GM12878 (cell line): ENCODE measurements around the gene PSORS1C1. TPM values are rescaled to one million over a fixed set of nuclear protein-coding genes. Genes with fewer than 3 reads are reported as not detected.

ENCODE experiments used
- ATAC-seq: fragments of 200-7000 bp; cut with Tn5 transposase; 3 replicates; pipeline ENCODE4 v1.9.1; 2020; ENCODE audit warnings: mild to moderate bottlenecking, moderate library complexity
- Bru-seq: library from RNA; stranded (reverse); fragments of 400-500 nt; gene quantifications from one replicate; lab custom pipeline; 2021; lab: Mats Ljungman, UMichigan
- BruChase-seq, 2 experiments: library from RNA; stranded (reverse); fragments of 400-500 nt; gene quantifications; one replicate each; lab custom pipeline; 2021; lab: Mats Ljungman, UMichigan
- BruUV-seq: library from RNA; stranded (reverse); fragments of 400-500 nt; replicated peaks from 2 replicates; lab custom pipeline; 2021; lab: Mats Ljungman, UMichigan
- CTCF ChIA-PET: fragments of 300-600 bp; sonication (Branson Sonifier 250); formaldehyde crosslinking; extraction: SDS; loops from one replicate; lab custom pipeline; 2021; ENCODE audit warnings: inconsistent platforms; lab: Yijun Ruan, JAX
- POLR2A ChIA-PET: fragments of 350-600 bp; formaldehyde crosslinking; extraction: SDS; loops from one replicate; lab custom pipeline; 2021; ENCODE audit warnings: inconsistent platforms; lab: Charles Lee
- RAD21 ChIA-PET: fragments of 300-600 bp; sonication (Branson Sonifier 250); formaldehyde crosslinking; loops from one replicate; lab custom pipeline; 2023; ENCODE audit warnings: antibody characterized with exemption; ENCODE audit not compliant: unreplicated experiment; lab: Charles Lee
- SMC1A ChIA-PET: fragments of 300-600 bp; sonication (Branson Sonifier 250); formaldehyde crosslinking; loops from one replicate; lab custom pipeline; 2023; ENCODE audit not compliant: unreplicated experiment, uncharacterized antibody; lab: Charles Lee
- DNase-seq: peaks from one replicate; pipeline ENCODE4 v3.0.0-alpha.2; 2011; ENCODE audit warnings: low read depth, low spot score
- FAIRE-seq: peaks from 3 replicates; lab custom pipeline; 2011; peaks lifted over from hg19 to GRCh38; lab: Jason Lieb, UNC
- H2AFZ ChIP-seq: 2 replicates; pipeline ENCODE4 v1.6.0; 2011; ENCODE audit warnings: low read depth, low read length, control low read depth; ENCODE audit not compliant: control insufficient read depth
- H3K27ac ChIP-seq: 2 replicates; pipeline ENCODE4 v1.5.1; 2011; ENCODE audit warnings: control low read depth; ENCODE audit not compliant: control insufficient read depth, insufficient read depth
- H3K27me3 ChIP-seq, 2 experiments: replicated peaks in 1 of 2; 2 replicates each; pipeline versions ENCODE4 v1.6.0 to v1.6.1; 2011; ENCODE audit warnings: low read length in 1 of 2; ENCODE audit not compliant: control insufficient read depth in 2 of 2, insufficient read depth in 2 of 2
- H3K36me3 ChIP-seq, 2 experiments: 2 replicates each; pipeline ENCODE4 v1.5.1; 2011; ENCODE audit warnings: low read length in 1 of 2; ENCODE audit not compliant: control insufficient read depth in 2 of 2, insufficient read depth in 2 of 2
- H3K4me1 ChIP-seq: 2 replicates; pipeline ENCODE4 v1.6.1; 2011; ENCODE audit warnings: mild to moderate bottlenecking, low read length, moderate library complexity, mixed read lengths; ENCODE audit not compliant: control insufficient read depth, insufficient read depth
- H3K4me2 ChIP-seq: 2 replicates; pipeline ENCODE4 v1.6.0; 2011; ENCODE audit warnings: control low read depth; ENCODE audit not compliant: control insufficient read depth, insufficient read depth
- H3K4me3 ChIP-seq: fragments of 200-600 bp; sonication (generic); 2 replicates; pipeline ENCODE4 v1.5.1; 2016
- H3K79me2 ChIP-seq: 2 replicates; pipeline ENCODE4 v1.6.0; 2011; ENCODE audit warnings: low read length; ENCODE audit not compliant: control insufficient read depth, insufficient read depth
- H3K9ac ChIP-seq: 2 replicates; pipeline ENCODE4 v1.8.0; 2011; ENCODE audit warnings: low read length, control low read depth, mixed read lengths; ENCODE audit not compliant: control insufficient read depth, insufficient read depth
- H3K9me3 ChIP-seq: replicated peaks from 3 replicates; pipeline ENCODE4 v1.5.1; 2011; ENCODE audit warnings: mild to moderate bottlenecking, low read length; ENCODE audit not compliant: control insufficient read depth, insufficient read depth
- H4K20me1 ChIP-seq: 2 replicates; pipeline ENCODE4 v1.6.0; 2011; ENCODE audit not compliant: control insufficient read depth, insufficient read depth
- CBFB ChIP-seq: IDR thresholded peaks from 2 replicates; pipeline ENCODE4 v1.6.1; 2016; ENCODE audit warnings: antibody characterized with exemption, low read depth
- CHD2 ChIP-seq: IDR thresholded peaks from 2 replicates; pipeline ENCODE4 v1.6.1; 2011; ENCODE audit warnings: low read depth, low read length, improper control_type of control experiment, borderline replicate concordance
- ETV6 ChIP-seq, 2 experiments: fragments of 450-650 bp in 1 of 2; IDR thresholded peaks in 1 of 2; conservative IDR thresholded peaks in 1 of 2; 2 replicates each; pipeline ENCODE4 v1.6.1; 2014; ENCODE audit warnings: antibody characterized with exemption in 1 of 2, borderline replicate concordance in 1 of 2, low read depth in 1 of 2, mild to moderate bottlenecking in 1 of 2, moderate library complexity in 1 of 2
- EZH2 ChIP-seq: IDR thresholded peaks from 2 replicates; pipeline ENCODE4 v1.6.1; 2012; ENCODE audit warnings: low read depth, mild to moderate bottlenecking, control low read depth, inconsistent platforms, low read length, borderline replicate concordance; ENCODE audit not compliant: control insufficient read depth
- JUNB ChIP-seq: IDR thresholded peaks from 2 replicates; pipeline ENCODE4 v1.6.1; 2016; ENCODE audit warnings: antibody characterized with exemption, mild to moderate bottlenecking
- MEF2A ChIP-seq: IDR thresholded peaks from 2 replicates; pipeline ENCODE4 v1.6.1; 2011; ENCODE audit warnings: low read depth, mild to moderate bottlenecking, low read length, moderate library complexity; ENCODE audit not compliant: insufficient read depth
- PAX8 ChIP-seq: fragments of 450-650 bp; IDR thresholded peaks from 2 replicates; pipeline ENCODE4 v1.6.1; 2017; ENCODE audit warnings: mild to moderate bottlenecking, moderate library complexity
- TARDBP ChIP-seq: IDR thresholded peaks from 2 replicates; pipeline ENCODE4 v1.6.1; 2016; ENCODE audit warnings: borderline replicate concordance
- ZNF384 ChIP-seq: IDR thresholded peaks from 2 replicates; pipeline ENCODE4 v1.6.1; 2012; ENCODE audit warnings: low read depth, mild to moderate bottlenecking, low read length, improper control_type of control experiment, borderline replicate concordance
- WGBS: methylation state at CpG from one replicate; pipeline ENCODE4 v1.1.6; 2016; ENCODE audit warnings: low lambda C conversion rate; ENCODE audit not compliant: insufficient replicate concordance, insufficient coverage; ENCODE audit errors: missing lambda C conversion rate; 5-methylcytosine and 5-hydroxymethylcytosine counted together
- in situ Hi-C: fragments of 300-500 bp; cut with MboI; formaldehyde crosslinking; loops from 9 replicates; pipeline ENCODE4 v1.14.3; 2018; ENCODE audit warnings: mixed read lengths
- intact Hi-C: fragments of 100-400 bp; cut with micrococcal nuclease; formaldehyde crosslinking; loops from one replicate; pipeline ENCODE4 v1.14.2; 2022; ENCODE audit not compliant: unreplicated experiment
- long read RNA-seq, 2 experiments: library from polyadenylated mRNA; unstranded; transcript quantifications; one replicate each; pipeline ENCODE4 v2.0.0, GENCODE V29; 2019 to 2020
- polyA minus RNA-seq, 3 experiments: library from RNA; depleted of rRNA, polyadenylated mRNA; stranded (reverse); fragments of >200 nt; gene quantifications; 2 replicates each; pipeline ENCODE4 v1.2.3, GENCODE V29; 2011
- polyA plus RNA-seq, 11 experiments: library from polyadenylated mRNA; depleted of rRNA in 4 of 11; unstranded in 6 of 11; stranded (reverse) in 5 of 11; fragments of >200 nt; fragmentation: Nextera tagmentation in 4 of 11; fragmentation: Illumina TruSeq in 1 of 11; extraction: Ambion mirVana in 4 of 11; extraction: Trizol in 1 of 11; gene quantifications; 1 replicate in 1 of 11; 2 replicates in 10 of 11; pipeline versions ENCODE4 v1.2.1 to v1.2.3, GENCODE V29; 2011 to 2016; ENCODE audit warnings: inconsistent platforms in 2 of 11, missing spikeins in 2 of 11, low read depth in 1 of 11
- total RNA-seq, 4 experiments: library from RNA; depleted of rRNA in 3 of 4; stranded (reverse); fragments of >200 nt in 3 of 4; fragmentation: Illumina TruSeq in 1 of 4; extraction: Trizol in 1 of 4; gene quantifications; 2 replicates each; pipeline versions ENCODE4 v1.2.1 to v1.2.3, GENCODE V29; 2013 to 2021
- TF ChIP-seq, protein P1 (sequence below): fragments of 450-650 bp; formaldehyde crosslinking; IDR thresholded peaks from 2 replicates; pipeline ENCODE4 v1.4.0; 2022; ENCODE audit warnings: mild to moderate bottlenecking, moderate library complexity
- TF ChIP-seq, protein P2 (sequence below): IDR thresholded peaks from 2 replicates; pipeline ENCODE4 v1.6.1; 2011; ENCODE audit warnings: borderline replicate concordance, low read depth, mild to moderate bottlenecking, moderate library complexity, low read length; ENCODE audit not compliant: insufficient read depth, poor library complexity, severe bottlenecking

The PSORS1C1 gene, protein sequence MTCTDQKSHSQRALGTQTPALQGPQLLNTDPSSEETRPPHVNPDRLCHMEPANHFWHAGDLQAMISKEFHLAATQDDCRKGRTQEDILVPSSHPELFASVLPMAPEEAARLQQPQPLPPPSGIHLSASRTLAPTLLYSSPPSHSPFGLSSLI
- total RNA-seq (2013; cell fraction: nucleolus; rRNA removed) = not detected in 2 replicates
- not detected in 2 replicates for total RNA-seq (2014; rRNA removed)
- not detected in 2 replicates for total RNA-seq (2014; rRNA removed; fragmentation: Illumina TruSeq; extraction: Trizol)
- total RNA-seq (2021) = 0.64 TPM in 1 of 2 replicates, not detected in the other
- 1.9 TPM for polyA plus RNA-seq (2011; ENCODE audit: low read depth)
- polyA plus RNA-seq (2011; rRNA removed) = 0.10 and 0.15 TPM in 2 replicates
- 0.22 TPM in 1 of 2 replicates, not detected in the other for polyA plus RNA-seq (2011; cell fraction: cytosol; rRNA removed)
- 0.44 and 0.87 TPM in 2 replicates for polyA plus RNA-seq (2011; cell fraction: nucleus; rRNA removed)
- polyA plus RNA-seq (2012) = 0.28 TPM in 1 of 2 replicates, not detected in the other
- polyA plus RNA-seq (2014; fragmentation: Illumina TruSeq; extraction: Trizol) = 0.57 TPM in 1 of 2 replicates, not detected in the other
- polyA plus RNA-seq (2014; fragmentation: Nextera tagmentation; extraction: Ambion mirVana) = under 1 TPM; 0.13 to 0.20 TPM
- polyA plus RNA-seq (2014; rRNA removed) = not detected in 2 replicates
- under 1 TPM in 1 of 2 experiments, not detected in 1; 1.00 TPM for polyA plus RNA-seq (2016; fragmentation: Nextera tagmentation; extraction: Ambion mirVana)
- polyA minus RNA-seq (2011; rRNA and poly(A)+ RNA removed) = not detected in 2 replicates
- not detected in 2 replicates for polyA minus RNA-seq (2011; cell fraction: cytosol; rRNA and poly(A)+ RNA removed)
- 0.36 and 0.77 TPM in 2 replicates for polyA minus RNA-seq (2011; cell fraction: nucleus; rRNA and poly(A)+ RNA removed)
- Bru-seq, nascent RNA = percentile 14 among the genes with signal in this experiment
- not detected for BruChase-seq, experiment 1, labeled RNA remaining after a 6-hour chase
- percentile 13 among the genes with signal in this experiment for BruChase-seq, experiment 2, labeled RNA remaining after a 2-hour chase
- long read RNA-seq, experiment 1 = 0 reads
- long read RNA-seq, experiment 2 = 0 reads

DNA sequence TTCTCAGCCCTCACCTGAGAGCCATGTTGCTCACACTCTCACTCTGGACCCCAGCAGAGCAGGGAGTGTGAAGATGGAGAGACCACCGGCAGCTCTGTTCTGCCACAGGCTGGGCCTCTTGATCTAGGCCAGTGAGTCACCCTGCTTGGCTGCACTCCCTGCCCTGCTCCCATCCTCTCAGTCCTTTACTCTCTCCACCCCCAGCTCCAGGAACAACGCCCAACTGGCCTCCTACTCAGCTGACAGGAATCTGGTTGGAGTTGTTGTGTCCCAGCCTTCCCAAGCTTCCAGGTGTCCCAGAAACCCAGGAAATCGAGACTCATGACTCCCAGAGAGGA is at the start of gene PSORS1C1:
TSS of gene PSORS1C1 (plus strand) at position 260 of the 338 bp plus-strand sequence. CDS start 14,833 bp downstream, outside the sequence.
- Histone ChIP-seq H3K4me2 (no peak within 1 kb of the TSS), H4K20me1 (no peaks in the 10 kb centered on the region), H3K27me3 (peaks cover 3 to 4% of the 10 kb centered on the region in 2 experiments; a peak in 3 of 4 replicates), H3K4me3 (no peak within 1 kb of the TSS), H2AFZ (no peak within 1 kb of the TSS; the same call in 1 of the 2 replicates), H3K9ac (no peak within 1 kb of the TSS), H3K36me3 (no peaks in the 10 kb centered on the region), H3K79me2 (no peaks in the 10 kb centered on the region), H3K9me3 (no peaks in the 10 kb centered on the region), H3K27ac (no peak within 1 kb of the TSS), H3K4me1 (no peaks in the 10 kb centered on the region)
- POLR2A ChIA-PET = no interaction called here
- 21% methylated on average over 2 of the region's 3 CpGs for whole genome bisulfite sequencing
- no peak for DNase-seq
- TF ChIP-seq ETV6 (conservative IDR thresholded peaks at IDR 0.05 in 1 of 2, IDR thresholded peaks at IDR 0.05 in 1 of 2; ENCODE audit: borderline replicate concordance in 1 of 2, low read depth in 1 of 2) (no peak), TARDBP (no peak), CHD2 (no peak), MEF2A (no peak), EZH2 (no peak), PAX8 (no peak), ZNF384 (no peak), CBFB (no peak), JUNB (no peak)
- TF ChIP-seq, protein P1, sequence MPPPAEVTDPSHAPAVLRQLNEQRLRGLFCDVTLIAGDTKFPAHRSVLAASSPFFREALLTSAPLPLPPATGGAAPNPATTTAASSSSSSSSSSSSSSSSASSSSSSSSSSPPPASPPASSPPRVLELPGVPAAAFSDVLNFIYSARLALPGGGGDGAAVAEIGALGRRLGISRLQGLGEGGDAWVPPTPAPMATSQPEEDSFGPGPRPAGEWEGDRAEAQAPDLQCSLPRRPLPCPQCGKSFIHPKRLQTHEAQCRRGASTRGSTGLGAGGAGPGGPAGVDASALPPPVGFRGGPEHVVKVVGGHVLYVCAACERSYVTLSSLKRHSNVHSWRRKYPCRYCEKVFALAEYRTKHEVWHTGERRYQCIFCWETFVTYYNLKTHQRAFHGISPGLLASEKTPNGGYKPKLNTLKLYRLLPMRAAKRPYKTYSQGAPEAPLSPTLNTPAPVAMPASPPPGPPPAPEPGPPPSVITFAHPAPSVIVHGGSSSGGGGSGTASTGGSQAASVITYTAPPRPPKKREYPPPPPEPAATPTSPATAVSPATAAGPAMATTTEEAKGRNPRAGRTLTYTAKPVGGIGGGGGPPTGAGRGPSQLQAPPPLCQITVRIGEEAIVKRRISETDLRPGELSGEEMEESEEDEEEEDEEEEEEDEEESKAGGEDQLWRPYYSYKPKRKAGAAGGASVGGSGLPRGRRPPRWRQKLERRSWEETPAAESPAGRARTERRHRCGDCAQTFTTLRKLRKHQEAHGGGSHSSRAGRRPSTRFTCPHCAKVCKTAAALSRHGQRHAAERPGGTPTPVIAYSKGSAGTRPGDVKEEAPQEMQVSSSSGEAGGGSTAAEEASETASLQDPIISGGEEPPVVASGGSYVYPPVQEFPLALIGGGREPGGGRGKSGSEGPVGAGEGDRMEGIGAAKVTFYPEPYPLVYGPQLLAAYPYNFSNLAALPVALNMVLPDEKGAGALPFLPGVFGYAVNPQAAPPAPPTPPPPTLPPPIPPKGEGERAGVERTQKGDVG (CRISPR knock-in tag) = no peak
- TF ChIP-seq, protein P2, sequence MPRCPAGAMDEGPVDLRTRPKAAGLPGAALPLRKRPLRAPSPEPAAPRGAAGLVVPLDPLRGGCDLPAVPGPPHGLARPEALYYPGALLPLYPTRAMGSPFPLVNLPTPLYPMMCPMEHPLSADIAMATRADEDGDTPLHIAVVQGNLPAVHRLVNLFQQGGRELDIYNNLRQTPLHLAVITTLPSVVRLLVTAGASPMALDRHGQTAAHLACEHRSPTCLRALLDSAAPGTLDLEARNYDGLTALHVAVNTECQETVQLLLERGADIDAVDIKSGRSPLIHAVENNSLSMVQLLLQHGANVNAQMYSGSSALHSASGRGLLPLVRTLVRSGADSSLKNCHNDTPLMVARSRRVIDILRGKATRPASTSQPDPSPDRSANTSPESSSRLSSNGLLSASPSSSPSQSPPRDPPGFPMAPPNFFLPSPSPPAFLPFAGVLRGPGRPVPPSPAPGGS = no peak
- no peak for ATAC-seq
- CTCF ChIA-PET = interaction anchor here (1.3 to 3.0 kb wide), 2 partner anchors 22 to 27 kb away, joined by 3 to 11 read pairs; no protein-coding TSS in a partner anchor
- no TSS peak for BruUV-seq
- FAIRE-seq = no peak
- RAD21 ChIA-PET = interaction anchor here (0.6 kb wide), 1 partner anchor 201 kb away, joined by 3 read pairs; no protein-coding TSS in a partner anchor
- SMC1A ChIA-PET = no interaction called here
- intact Hi-C loops (no loop called here), in situ Hi-C loops (no loop called here)
